Measurements from ENCODE around the gene RNF212.
"Not testable (repeated sequence)": the region's sequence is repeated elsewhere in the genome, so short reads cannot be mapped to it uniquely, and the experiment has no call there.

The RNF212 gene

DNA sequence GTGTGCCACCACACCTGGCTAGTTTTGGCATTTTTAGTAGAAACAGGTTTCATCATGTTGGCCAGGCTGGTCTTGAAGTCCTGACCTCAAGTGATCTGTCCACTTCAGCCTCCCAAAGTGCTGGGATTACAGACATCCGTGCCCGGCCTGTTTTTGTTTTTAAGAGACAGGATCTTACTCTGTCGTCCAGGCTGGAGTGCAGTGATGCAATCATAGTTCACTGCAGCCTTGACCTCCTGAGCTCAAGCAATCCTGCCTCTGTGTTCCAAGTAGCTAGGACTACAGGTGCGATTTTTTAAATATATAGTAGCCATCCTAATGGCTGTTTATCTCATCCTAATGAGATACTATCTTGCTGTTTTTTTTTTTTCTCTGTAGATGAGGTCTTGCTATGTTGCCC, 47.6 kb downstream of the RNF212 start:
- no peak for DNase-seq (ENCODE audit: low spot score)

DNA sequence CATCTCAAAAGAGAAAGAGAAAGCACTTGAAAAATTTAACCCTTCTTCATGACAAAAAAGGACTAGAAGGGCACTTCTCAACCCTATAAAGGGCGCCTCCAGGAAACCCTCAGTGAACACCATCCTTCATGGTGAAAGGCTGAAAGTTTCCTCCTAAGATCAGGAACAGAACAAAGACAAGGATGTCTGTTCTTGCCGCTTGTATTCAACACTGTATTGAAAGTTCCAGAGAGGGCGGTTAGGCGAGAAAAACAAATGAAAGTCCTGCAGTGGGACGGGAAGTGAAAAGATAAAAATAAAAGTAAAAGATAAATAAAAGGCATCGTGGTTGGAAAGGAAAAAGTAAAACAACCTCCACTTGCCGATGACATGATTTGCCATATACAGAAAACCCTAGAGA, 50.9 kb downstream of the RNF212 start:
- DNase-seq (ENCODE audit: low spot score) = no peak

DNA sequence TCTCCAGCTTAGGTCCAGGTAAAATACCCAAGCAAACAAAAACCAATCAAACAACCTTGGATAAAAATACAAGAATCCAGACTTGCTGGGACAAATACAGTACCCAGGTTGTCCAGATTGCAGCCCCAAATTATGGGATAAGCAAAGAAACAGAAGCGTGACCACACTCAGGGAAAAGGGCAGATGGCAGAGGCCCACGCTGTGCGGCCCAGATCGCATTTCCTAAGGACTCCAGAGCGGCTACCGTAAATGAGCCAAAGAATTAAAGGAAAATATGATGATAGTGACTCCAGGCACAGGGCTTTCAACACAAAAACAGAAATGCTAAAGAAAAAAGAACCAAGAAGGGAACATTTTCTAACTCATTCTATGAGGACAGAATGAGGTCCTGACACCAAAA, 51.6 kb downstream of the RNF212 start:
- no peak for DNase-seq (ENCODE audit: low spot score)

DNA sequence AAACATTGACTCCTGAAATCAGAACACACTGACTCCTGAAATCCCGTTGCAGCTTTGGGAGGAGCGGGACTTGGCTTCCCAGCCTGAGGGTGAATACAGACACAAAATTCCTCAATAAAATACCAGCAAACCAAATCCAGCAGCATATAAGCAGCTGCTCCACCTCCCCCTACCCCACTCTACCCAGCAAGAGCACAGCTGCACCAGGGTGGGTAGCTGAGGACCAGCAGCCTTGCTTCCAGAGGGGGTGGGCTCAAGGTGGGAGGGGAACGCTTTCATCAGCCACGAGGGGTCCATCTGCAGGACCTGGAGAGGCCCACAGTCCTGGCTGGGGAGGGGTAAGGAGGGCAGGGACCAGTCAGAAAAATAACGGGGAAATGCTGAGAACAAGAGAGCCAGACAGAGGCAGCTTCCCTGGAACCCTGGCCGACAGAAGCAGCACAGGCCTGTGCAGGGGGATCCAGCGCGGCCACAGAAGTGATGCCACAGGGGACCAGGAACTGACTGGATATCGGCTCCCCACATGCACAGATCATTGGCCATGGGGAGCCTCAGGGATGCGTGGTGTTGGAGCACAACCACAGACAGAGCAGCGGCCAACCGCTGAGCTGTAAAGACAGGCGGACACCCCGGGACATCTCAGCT, 52.2 kb downstream of the RNF212 start:
- DNase-seq (ENCODE audit: low spot score) = no peak

DNA sequence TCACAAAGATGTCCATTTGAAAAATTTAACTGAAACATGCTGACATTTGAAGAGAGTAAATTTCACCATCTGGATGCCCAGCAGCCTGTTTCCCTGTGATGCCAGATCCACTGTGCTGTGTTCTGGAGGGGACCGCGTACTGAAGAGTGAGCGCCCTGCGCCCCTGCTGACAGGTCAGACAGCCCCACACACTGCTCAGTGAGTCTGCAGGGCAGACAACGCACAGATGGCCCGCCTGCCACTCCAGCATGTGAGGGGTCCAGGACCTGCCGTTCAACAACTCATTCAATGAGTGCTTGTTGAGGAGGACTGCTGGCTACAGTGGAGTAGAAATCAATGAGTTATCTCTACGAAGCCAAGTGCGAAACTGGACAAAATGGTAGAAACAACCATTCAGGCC, 52.7 kb downstream of the RNF212 start:
- DNase-seq (ENCODE audit: low spot score) = no peak

DNA sequence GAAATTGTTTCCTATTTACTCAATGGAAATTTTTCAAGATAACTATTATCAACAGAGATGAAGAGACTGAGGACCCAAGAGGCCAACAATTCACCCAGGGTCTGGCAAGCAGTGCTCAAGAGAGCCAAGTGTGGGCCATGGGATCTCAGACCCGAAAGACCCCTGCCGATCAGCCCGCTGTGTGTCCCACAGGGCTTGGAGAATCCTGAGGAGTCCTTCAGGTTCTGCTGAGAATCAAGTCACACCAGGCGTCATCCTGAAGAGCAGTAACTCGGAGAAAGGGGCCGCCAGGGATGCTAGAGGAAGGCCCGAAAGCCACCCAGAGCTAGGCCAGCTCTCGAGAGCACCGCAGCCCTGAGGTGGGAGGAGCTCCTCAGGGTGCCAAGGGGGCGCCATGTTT, 53.2 kb downstream of the RNF212 start:
- DNase-seq (ENCODE audit: low spot score) = no peak

DNA sequence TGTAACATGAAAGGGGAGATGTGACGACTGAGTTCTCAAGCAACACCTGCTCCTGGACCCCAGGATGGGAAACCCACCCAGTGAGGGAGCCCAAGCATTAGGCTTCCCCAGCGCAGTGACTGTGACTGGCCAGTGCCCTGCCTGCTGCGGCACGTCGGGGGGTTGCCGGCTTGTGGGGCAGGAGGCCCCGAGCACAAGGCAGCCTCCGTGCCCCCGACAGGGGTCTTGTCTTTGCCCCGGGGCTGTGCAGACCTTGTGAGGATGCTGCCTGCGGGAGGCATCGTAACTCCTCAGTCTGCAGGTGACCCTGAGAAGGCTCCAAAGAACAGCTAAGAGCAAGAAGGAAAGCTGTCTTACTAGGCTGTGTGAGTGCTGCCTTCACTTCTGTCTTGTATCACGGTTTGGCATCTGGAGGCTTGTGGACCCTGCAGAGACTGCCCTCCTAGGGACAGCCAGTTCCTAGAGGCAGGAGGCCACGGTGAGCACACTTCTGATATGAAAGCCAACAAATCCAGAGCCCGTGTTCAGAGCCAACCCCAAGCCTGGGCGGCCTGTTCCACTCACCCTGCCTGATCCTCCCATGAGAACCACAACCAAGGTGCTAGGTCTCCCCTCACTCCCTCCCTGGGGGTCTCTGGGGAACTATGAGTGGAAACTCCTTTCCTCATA, 54.2 kb downstream of the RNF212 start:
- no peak for DNase-seq (ENCODE audit: low spot score)

DNA sequence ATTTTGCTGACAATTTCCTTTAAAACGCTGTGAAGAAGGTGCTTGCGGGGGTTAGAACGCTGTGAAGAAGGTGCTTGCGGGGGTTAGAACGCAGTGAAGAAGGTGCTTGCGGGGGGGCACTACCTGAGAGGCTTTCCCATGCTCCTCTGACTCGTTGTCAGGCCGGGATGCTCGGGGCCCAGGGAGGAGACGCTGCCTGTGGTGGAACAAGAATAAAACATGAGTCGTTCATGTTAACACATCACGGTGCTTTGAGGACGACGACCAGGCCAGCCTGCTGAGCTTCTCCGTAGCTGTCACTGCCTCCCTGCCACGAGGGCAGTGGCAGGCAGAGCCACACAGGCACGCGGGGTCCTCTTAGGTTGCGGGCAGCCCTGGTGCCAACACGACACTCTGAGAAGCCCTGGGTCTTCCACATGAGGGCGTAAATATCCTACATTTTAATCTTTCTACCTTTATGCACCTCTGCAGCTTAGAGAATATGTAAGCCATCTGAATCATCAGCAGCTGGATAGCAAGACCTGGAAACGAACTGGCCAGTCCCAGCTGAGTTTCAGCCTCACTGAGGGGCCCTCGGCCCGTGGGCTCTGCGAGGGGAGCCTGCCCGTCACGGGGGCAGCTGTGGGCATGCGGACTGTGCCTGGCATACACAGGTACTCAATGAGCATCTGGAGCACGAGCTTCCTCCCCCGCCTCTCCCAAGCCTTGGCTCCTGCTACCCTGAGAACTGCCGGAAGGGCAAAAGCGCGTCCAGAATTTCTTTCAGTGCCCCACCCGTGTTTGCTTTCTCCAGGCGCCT, 55.0 kb downstream of the RNF212 start:
- no peak for DNase-seq (ENCODE audit: low spot score)

DNA sequence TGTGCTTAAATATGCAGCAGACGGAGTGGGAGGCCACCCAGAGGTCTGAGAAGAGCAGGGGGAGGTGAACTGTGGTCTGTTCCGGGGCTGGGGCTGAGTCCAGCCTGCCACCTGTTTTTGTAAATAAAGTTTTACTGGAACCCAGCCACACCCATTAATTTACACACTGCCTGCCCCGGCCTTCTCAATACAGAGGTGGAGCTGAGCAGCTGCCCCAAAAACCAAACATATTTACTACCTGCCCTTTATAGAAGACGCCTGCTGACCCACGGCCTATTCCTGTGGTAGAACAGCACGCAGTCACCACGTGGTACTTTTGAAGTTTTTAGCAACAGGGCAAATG, 56.0 kb downstream of the RNF212 start:
- DNase-seq (ENCODE audit: low spot score) = no peak

DNA sequence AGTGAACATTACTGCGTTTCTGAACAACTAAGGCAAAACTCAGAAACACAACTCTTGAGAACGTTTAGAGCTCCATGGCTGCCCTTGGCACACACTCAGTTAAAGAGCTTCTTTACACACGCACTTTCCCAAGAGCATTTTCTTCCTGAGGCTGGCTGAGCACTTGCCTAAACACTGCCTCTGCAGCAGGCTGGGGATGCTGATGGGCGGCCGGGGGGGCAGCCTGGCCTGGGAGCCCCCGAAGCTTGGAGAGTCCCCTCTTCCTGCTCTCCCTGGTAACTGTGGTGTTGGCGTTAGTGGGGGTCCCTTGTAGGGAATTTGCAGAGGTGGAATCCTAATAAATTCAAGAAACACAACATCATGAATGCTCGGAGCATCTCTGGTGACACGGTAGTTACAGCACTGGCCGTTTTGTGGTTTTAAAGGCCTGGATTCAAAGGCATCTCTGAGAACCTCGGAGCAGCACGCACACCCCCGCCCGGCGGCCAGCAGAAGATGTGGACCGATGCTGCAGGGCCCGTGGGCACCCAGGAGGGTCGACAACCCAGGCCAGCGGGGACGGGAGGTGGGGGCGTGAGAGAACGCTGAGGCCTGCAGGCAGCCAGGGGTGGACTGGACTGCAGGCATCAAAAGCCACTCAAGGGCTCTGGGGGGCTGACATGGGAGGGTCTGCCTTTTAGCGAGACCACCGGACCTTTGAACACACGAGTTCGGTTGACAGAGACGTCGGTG, 56.5 kb downstream of the RNF212 start:
- DNase-seq (ENCODE audit: low spot score) = no peak

DNA sequence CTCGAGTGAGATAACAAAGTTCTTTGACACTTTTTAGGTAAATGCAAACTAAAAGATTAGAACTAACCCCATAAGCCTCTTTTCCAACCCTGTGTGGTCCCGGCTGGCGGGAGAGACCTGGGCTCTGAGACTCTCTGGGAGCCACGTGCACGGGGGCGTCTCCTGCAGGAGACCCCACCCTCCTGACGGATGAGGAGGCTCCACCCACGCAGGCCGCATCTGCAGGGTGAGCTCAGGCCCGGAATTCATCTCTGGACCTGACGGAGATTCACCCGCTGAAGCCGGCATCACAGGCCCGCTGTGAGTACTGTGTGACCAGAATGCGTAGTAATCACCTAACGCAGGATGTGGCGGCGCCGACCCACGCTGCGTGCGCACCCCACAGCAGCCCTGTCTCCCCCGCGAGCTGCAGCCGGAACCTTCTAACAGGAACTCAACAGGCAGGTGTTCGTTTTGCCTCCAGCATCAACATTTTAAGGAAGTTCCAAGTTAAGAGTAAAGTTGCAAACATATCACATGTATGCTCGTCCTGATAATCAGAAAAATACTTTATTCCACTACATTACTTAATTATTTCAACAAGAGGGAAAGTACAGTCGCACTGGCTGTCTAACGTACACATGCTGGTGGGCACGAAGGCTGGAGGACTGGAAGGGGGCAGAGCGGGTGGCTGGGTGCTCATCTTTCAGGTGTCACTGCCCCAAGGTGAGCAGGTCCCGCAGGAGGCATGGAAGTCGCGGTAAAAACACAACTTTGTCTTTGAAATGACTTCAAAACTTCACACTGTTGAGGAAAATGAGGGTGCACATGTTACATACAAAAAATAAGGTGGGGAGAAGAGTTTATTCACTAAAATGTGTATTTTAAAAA, 57.4 kb downstream of the RNF212 start:
- DNase-seq (ENCODE audit: low spot score) = no peak

DNA sequence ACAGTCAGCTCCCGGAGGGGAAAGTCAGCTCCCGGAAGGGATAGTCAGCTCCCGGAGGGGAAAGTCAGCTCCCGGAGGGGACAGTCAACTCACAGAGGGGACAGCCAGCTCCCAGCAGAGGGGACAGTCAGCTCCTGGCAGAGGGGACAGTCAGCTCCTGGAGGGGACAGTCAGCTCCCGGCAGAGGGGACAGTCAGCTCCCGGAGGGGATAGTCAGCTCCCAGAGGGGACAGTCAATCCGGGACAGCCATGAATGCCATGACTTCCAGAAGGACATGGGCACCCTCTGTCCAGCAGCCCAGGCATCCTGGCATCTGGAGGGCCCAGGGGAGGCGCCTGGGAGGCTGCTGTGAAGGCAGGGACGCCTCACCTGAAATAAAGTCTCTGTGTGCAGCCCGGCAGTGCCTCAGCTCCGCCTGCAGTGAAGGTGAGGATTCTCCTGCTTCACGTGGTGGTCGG, 58.1 kb downstream of the RNF212 start:
- not testable (repeated sequence) for DNase-seq (ENCODE audit: low spot score)

DNA sequence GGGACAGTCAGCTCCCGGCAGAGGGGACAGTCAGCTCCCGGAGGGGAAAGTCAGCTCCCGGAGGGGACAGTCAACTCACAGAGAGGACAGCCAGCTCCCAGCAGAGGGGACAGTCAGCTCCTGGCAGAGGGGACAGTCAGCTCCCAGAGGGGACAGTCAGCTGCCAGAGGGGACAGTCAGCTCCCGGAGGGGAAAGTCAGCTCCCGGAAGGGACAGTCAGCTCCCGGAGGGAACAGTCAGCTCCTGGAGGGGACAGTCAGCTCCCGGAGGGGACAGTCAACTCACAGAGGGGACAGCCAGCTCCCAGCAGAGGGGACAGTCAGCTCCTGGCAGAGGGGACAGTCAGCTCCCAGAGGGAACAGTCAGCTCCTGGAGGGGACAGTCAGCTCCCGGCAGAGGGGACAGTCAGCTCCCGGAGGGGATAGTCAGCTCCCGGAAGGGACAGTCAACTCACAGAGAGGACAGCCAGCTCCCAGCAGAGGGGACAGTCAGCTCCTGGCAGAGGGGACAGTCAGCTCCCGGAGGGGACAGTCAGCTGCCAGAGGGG, 58.6 kb downstream of the RNF212 start:
- not testable (repeated sequence) for DNase-seq (ENCODE audit: low spot score)

DNA sequence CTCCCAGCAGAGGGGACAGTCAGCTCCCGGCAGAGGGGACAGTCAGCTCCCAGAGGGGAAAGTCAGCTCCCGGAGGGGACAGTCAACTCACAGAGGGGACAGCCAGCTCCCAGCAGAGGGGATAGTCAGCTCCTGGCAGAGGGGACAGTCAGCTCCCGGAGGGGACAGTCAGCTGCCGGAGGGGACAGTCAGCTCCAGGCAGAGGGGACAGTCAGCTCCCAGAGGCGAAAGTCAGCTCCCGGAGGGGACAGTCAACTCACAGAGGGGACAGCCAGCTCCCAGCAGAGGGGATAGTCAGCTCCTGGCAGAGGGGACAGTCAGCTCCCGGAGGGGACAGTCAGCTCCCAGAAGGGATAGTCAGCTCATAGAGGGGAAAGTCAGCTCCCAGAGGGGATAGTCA, 59.5 kb downstream of the RNF212 start:
- not testable (repeated sequence) for DNase-seq (ENCODE audit: low spot score)

DNA sequence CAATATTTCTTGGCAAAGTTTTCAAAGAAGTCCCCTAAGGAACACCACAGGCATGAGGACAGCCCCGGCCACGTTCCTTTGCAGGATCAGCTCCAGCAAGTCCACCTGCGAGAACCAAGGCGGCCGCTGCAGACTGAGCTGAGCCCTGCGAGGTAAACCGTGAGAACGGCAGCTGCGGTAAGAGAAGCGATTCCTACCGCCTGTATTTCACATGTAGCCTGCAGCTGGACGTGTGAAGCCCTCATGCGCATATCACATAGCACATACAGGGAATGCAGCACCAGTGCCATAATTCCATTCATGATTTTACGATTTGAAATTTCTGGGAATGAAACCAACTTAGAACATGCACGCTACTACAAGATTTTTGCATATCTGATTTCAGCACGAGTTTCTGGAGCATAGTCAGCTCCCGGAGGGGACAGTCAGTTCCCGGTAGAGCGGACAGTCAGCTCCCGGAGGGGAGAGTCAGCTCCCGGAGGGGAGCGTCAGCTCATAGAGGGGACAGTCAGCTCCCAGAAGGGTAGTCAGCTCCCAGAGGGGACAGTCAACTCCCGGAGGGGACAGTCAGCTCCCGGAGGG, 60.2 kb downstream of the RNF212 start:
- no peak for DNase-seq (ENCODE audit: low spot score)

DNA sequence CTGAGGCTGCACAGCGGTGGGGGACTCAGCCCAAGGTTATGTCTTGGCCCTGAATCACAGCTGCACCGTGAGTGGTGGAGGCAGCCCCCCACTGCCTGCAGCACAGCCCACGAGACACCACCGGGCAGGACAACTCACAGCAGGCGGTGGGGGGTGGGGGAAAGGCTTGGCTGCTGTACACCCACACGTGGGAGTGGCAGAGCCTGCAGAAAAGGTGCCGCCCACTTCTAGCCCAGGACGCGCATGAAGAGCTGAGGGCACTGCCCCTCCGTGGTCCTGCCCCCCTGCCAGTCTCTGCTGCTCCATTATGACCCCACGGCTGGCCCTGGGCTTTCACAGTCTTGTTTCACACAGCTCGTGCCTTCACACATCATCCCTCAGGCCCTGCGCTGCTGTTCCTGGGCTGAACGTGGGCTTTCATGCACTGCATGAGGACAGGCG, 61.1 kb downstream of the RNF212 start:
- DNase-seq (ENCODE audit: low spot score) = no peak

DNA sequence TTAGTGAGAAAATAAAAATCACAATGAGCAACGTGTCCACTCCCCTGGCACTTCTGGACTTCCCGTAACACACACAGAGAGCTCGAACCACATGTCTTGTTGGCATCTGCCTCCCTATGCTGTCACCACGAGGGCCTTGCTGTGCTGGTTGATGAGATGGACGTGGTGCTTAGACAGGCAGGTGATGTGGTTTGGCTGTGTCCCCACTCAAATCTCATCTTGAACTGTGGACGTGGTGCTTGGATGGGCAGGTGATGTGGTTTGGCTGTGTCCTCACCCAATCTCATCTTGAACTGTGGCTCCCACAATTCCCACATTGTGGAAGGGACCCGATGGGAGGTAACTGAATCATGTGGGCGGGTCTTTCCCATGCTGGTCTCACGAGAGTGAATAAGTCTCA, 61.9 kb downstream of the RNF212 start:
- no peak for DNase-seq (ENCODE audit: low spot score)

DNA sequence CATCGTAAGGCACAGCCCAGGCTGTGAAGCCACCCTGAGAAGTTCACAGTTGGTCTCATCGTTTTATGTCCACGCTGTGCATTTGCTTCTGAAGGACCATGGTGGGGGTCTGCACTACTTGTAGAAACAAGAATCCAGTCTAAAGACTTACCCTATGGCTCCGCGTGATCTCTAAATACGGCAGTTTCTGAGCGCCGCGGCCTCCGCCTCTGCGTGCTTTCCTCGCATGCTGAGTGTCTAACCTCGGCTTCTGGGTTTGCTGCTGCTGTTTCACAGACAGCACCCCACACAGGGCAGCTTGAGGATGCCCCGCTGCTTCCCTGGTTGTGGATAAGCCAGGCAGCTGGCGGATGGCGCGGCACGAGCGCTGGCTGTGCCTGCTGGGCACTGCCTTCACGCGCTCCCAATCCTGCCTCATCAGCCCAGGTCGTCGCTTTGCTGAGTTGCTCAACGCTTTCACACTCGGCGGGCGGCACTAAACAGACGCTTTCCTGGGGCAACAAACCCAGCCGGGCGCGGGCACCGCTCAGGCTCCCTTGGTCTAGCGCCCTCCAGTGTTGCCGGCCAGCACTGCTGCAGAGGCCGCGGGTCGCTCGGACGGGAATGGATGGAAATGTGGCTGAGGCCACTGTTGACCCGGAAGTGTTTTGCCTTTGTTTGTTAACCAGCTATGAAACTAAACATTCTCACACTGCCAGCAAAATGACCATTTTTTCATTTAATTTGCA, 62.7 kb downstream of the RNF212 start:
- no peak for DNase-seq (ENCODE audit: low spot score)

DNA sequence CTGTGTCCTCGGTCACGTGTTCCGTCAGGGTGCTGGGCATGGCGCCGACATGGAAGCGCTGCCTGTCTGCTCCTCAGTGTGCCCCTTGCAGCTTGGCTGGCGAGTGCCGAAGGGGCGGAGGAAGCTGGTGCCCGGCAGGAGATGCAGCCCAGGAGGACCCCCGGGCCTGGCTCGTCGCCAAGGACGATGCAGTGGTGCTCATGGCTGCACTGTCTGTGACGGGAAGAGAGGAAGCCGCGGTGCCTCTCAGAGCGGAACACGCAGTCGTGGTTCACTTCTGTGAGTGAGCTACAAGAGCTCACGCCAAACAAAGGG, 63.8 kb downstream of the RNF212 start:
- no peak for DNase-seq (ENCODE audit: low spot score)

All from RKO (cell line).